WTC11 (cell line): ENCODE results near the gene PRKAA2. TPM values are rescaled to one million over a fixed set of nuclear protein-coding genes. Genes with fewer than 3 reads are reported as not detected.
A peak's percentile ranks its signal among the peaks of the same experiment; 100 is the strongest.

ENCODE experiments used
- ATAC-seq: fragments of 200-7000 bp; cut with Tn5 transposase; 2 replicates; pipeline ENCODE4 v1.10.0; 2021; ENCODE audit warnings: mild to moderate bottlenecking, moderate library complexity
- CTCF ChIA-PET: fragments of 300-600 bp; sonication (Branson Sonifier 250); formaldehyde crosslinking; loops from one replicate; lab custom pipeline; 2021; ENCODE audit warnings: antibody characterized with exemption; lab: Charles Lee
- POLR2A ChIA-PET: fragments of 350-600 bp; sonication (Branson Sonifier 250); formaldehyde crosslinking; loops from one replicate; lab custom pipeline; 2021; ENCODE audit warnings: antibody characterized with exemption; lab: Charles Lee
- DNase-seq: peaks from one replicate; pipeline ENCODE4 v3.0.0; 2021; ENCODE audit warnings: low spot score
- H3K27ac Mint-ChIP-seq: 2 replicates; pipeline ENCODE4 v1.8.0; 2021; ENCODE audit warnings: mixed read lengths
- H3K27me3 Mint-ChIP-seq: 2 replicates; pipeline ENCODE4 v1.8.0; 2021; ENCODE audit warnings: low read depth, mild to moderate bottlenecking, moderate library complexity, mixed read lengths
- H3K36me3 Mint-ChIP-seq: 2 replicates; pipeline ENCODE4 v1.8.0; 2021; ENCODE audit warnings: mixed read lengths
- H3K4me1 Mint-ChIP-seq: 2 replicates; pipeline ENCODE4 v1.8.0; 2022; ENCODE audit warnings: mixed read lengths
- H3K4me3 Mint-ChIP-seq: 2 replicates; pipeline ENCODE4 v1.8.0; 2021; ENCODE audit warnings: mild to moderate bottlenecking, moderate library complexity, mixed read lengths
- H3K9me3 Mint-ChIP-seq: 2 replicates; pipeline ENCODE4 v1.8.0; 2021; ENCODE audit warnings: mixed read lengths
- ATF1 ChIP-seq: sonication (generic); formaldehyde crosslinking; IDR thresholded peaks from 2 replicates; pipeline ENCODE4 v1.8.1; 2023; ENCODE audit warnings: mild to moderate bottlenecking, moderate library complexity, missing genetic modification reagents
- ATF3 ChIP-seq: sonication (generic); formaldehyde crosslinking; conservative IDR thresholded peaks from 2 replicates; pipeline ENCODE4 v1.8.1; 2022; ENCODE audit warnings: mild to moderate bottlenecking, missing genetic modification reagents
- GRHL2 ChIP-seq: fragments of 250-450 bp; sonication (Bioruptor Pico); IDR thresholded peaks from 2 replicates; pipeline ENCODE4 v1.8.0; 2022; ENCODE audit warnings: mild to moderate bottlenecking, moderate library complexity; ENCODE audit not compliant: insufficient replicate concordance, severe bottlenecking
- KAT7 ChIP-seq: sonication (generic); formaldehyde crosslinking; IDR thresholded peaks from 2 replicates; pipeline ENCODE4 v1.8.1; 2023; ENCODE audit warnings: missing genetic modification reagents, mild to moderate bottlenecking, borderline replicate concordance
- MYBL2 ChIP-seq: sonication (generic); formaldehyde crosslinking; IDR thresholded peaks from 2 replicates; pipeline ENCODE4 v1.8.1; 2023; ENCODE audit warnings: mild to moderate bottlenecking, moderate library complexity, missing genetic modification reagents
- PREB ChIP-seq: sonication (generic); formaldehyde crosslinking; IDR thresholded peaks from 2 replicates; pipeline ENCODE4 v1.8.1; 2022; ENCODE audit warnings: mild to moderate bottlenecking, missing genetic modification reagents, moderate library complexity, borderline replicate concordance
- SMAD4 ChIP-seq: sonication (generic); formaldehyde crosslinking; IDR thresholded peaks from 2 replicates; pipeline ENCODE4 v1.8.0; 2022; ENCODE audit warnings: mild to moderate bottlenecking, missing genetic modification reagents
- SP1 ChIP-seq: sonication (generic); formaldehyde crosslinking; conservative IDR thresholded peaks from 2 replicates; pipeline ENCODE4 v1.8.1; 2022; ENCODE audit warnings: missing genetic modification reagents
- ZNF121 ChIP-seq: sonication (generic); formaldehyde crosslinking; IDR thresholded peaks from 2 replicates; pipeline ENCODE4 v1.8.0; 2023; ENCODE audit warnings: missing genetic modification reagents
- ZNF396 ChIP-seq: fragments of 250-450 bp; sonication (Bioruptor Pico); IDR thresholded peaks from 2 replicates; pipeline ENCODE4 v1.8.0; 2021; ENCODE audit warnings: mild to moderate bottlenecking, moderate library complexity, borderline replicate concordance
- ZNF416 ChIP-seq: fragments of 250-450 bp; sonication (Bioruptor Pico); IDR thresholded peaks from 2 replicates; pipeline ENCODE4 v1.9.0; 2021; ENCODE audit warnings: mild to moderate bottlenecking, inconsistent platforms
- ZNF425 ChIP-seq: fragments of 250-450 bp; sonication (Bioruptor Pico); conservative IDR thresholded peaks from 2 replicates; pipeline ENCODE4 v1.9.0; 2021; ENCODE audit warnings: mild to moderate bottlenecking
- total RNA-seq: library from RNA; stranded (reverse); gene quantifications from 3 replicates; pipeline ENCODE4 v1.2.3, GENCODE V29; 2021
- TF ChIP-seq, protein P1 (sequence below): sonication (generic); formaldehyde crosslinking; IDR thresholded peaks from 2 replicates; pipeline ENCODE4 v1.8.0; 2022; ENCODE audit warnings: missing genetic modification reagents
- TF ChIP-seq, protein P2 (sequence below): sonication (generic); formaldehyde crosslinking; IDR thresholded peaks from 2 replicates; pipeline ENCODE4 v1.8.1; 2023; ENCODE audit warnings: mild to moderate bottlenecking, missing genetic modification reagents, borderline replicate concordance
- TF ChIP-seq, protein P3 (sequence below): sonication (generic); formaldehyde crosslinking; IDR thresholded peaks from 2 replicates; pipeline ENCODE4 v1.8.1; 2022; ENCODE audit warnings: mild to moderate bottlenecking, moderate library complexity, missing genetic modification reagents

The PRKAA2 gene
- total RNA-seq, 1 experiment from 2014 or later, result 4.8 TPM

DNA sequence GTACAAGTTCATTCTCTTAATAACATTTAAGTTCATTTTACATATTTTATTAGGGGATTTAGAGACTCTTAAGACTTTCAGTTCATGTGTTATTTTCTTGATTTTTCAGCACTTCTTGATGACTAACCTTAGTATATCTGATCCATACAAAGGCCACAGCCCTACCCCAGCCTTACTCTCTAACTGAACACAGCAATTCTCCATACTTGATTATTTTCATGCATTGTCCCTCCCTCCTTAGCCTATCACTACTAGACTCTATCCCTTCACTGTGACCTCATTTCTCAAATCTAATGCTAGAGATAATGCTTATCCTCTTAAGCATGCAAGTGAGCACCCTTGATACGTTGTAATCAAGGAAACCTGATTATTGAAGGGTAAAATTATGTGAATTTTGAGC is 15.2 kb downstream of the PRKAA2 start (continued):
- TF ChIP-seq ATF3 (CRISPR knock-in tag), result no peak
- TF ChIP-seq SMAD4 (CRISPR knock-in tag), result no peak

- no peak for ATAC-seq
- H3K4me1 Mint-ChIP-seq, result peaks cover 17% of the 10 kb centered on the region
- CTCF ChIA-PET, result no interaction called here
Measured at GRCh38 chr1:56663846-56664245, 18.7 kb downstream of the PRKAA2 start.

GRCh38 chr1:56665384-56665783 is 20.3 kb downstream of the PRKAA2 start:
- ATAC-seq, result no peak
- H3K4me3 Mint-ChIP-seq, result no peak overlapping the region
- CTCF ChIA-PET, result no interaction called here
- TF ChIP-seq, protein P1, sequence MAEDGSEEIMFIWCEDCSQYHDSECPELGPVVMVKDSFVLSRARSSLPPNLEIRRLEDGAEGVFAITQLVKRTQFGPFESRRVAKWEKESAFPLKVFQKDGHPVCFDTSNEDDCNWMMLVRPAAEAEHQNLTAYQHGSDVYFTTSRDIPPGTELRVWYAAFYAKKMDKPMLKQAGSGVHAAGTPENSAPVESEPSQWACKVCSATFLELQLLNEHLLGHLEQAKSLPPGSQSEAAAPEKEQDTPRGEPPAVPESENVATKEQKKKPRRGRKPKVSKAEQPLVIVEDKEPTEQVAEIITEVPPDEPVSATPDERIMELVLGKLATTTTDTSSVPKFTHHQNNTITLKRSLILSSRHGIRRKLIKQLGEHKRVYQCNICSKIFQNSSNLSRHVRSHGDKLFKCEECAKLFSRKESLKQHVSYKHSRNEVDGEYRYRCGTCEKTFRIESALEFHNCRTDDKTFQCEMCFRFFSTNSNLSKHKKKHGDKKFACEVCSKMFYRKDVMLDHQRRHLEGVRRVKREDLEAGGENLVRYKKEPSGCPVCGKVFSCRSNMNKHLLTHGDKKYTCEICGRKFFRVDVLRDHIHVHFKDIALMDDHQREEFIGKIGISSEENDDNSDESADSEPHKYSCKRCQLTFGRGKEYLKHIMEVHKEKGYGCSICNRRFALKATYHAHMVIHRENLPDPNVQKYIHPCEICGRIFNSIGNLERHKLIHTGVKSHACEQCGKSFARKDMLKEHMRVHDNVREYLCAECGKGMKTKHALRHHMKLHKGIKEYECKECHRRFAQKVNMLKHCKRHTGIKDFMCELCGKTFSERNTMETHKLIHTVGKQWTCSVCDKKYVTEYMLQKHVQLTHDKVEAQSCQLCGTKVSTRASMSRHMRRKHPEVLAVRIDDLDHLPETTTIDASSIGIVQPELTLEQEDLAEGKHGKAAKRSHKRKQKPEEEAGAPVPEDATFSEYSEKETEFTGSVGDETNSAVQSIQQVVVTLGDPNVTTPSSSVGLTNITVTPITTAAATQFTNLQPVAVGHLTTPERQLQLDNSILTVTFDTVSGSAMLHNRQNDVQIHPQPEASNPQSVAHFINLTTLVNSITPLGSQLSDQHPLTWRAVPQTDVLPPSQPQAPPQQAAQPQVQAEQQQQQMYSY, result no peak
- TF ChIP-seq GRHL2 (CRISPR knock-in tag), result no peak
- TF ChIP-seq, protein P2, sequence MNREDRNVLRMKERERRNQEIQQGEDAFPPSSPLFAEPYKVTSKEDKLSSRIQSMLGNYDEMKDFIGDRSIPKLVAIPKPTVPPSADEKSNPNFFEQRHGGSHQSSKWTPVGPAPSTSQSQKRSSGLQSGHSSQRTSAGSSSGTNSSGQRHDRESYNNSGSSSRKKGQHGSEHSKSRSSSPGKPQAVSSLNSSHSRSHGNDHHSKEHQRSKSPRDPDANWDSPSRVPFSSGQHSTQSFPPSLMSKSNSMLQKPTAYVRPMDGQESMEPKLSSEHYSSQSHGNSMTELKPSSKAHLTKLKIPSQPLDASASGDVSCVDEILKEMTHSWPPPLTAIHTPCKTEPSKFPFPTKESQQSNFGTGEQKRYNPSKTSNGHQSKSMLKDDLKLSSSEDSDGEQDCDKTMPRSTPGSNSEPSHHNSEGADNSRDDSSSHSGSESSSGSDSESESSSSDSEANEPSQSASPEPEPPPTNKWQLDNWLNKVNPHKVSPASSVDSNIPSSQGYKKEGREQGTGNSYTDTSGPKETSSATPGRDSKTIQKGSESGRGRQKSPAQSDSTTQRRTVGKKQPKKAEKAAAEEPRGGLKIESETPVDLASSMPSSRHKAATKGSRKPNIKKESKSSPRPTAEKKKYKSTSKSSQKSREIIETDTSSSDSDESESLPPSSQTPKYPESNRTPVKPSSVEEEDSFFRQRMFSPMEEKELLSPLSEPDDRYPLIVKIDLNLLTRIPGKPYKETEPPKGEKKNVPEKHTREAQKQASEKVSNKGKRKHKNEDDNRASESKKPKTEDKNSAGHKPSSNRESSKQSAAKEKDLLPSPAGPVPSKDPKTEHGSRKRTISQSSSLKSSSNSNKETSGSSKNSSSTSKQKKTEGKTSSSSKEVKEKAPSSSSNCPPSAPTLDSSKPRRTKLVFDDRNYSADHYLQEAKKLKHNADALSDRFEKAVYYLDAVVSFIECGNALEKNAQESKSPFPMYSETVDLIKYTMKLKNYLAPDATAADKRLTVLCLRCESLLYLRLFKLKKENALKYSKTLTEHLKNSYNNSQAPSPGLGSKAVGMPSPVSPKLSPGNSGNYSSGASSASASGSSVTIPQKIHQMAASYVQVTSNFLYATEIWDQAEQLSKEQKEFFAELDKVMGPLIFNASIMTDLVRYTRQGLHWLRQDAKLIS (CRISPR knock-in tag), result no peak
- TF ChIP-seq, protein P3, sequence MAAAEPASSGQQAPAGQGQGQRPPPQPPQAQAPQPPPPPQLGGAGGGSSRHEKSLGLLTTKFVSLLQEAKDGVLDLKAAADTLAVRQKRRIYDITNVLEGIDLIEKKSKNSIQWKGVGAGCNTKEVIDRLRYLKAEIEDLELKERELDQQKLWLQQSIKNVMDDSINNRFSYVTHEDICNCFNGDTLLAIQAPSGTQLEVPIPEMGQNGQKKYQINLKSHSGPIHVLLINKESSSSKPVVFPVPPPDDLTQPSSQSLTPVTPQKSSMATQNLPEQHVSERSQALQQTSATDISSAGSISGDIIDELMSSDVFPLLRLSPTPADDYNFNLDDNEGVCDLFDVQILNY (CRISPR knock-in tag), result no peak
- TF ChIP-seq ATF1, result no peak
- TF ChIP-seq KAT7 (CRISPR knock-in tag), result no peak
- no peak for TF ChIP-seq MYBL2 (CRISPR knock-in tag)
- no peak for TF ChIP-seq ZNF425
- TF ChIP-seq ZNF416 (CRISPR knock-in tag), result no peak
- TF ChIP-seq, all 79 proteins: peak for 0
- Mint-ChIP-seq H3K4me1 (peaks cover 17% of the 10 kb centered on the region), H3K27me3 (no peaks in the 10 kb centered on the region), H3K36me3 (no peaks in the 10 kb centered on the region), H3K27ac (no peak overlapping the region), H3K9me3 (no peaks in the 10 kb centered on the region)
- POLR2A ChIA-PET, result no interaction called here
- no peak for DNase-seq

More at GRCh38 chr1:56663846-56664245, 18.7 kb downstream of the PRKAA2 start:
- no peak overlapping the region for H3K27ac Mint-ChIP-seq
- H3K27me3 Mint-ChIP-seq, result no peaks in the 10 kb centered on the region
- TF ChIP-seq PREB (CRISPR knock-in tag) (no peak), ZNF396 (CRISPR knock-in tag) (no peak), SP1 (no peak), ZNF121 (CRISPR knock-in tag) (peak; percentile 80)
- DNase-seq, result no peak
- no peaks in the 10 kb centered on the region for H3K36me3 Mint-ChIP-seq
- POLR2A ChIA-PET, result no interaction called here
- H3K4me3 Mint-ChIP-seq, result no peak overlapping the region
- H3K9me3 Mint-ChIP-seq, result no peaks in the 10 kb centered on the region
